Raji (cell line): ENCODE measurements around the gene HRNR.

Experiments used
- POLR2A ChIP-seq: IDR thresholded peaks from 2 replicates; pipeline ENCODE4 v1.6.1; 2011; ENCODE audit warnings: low read depth, low read length, control low read depth; ENCODE audit not compliant: insufficient read depth

Gene HRNR

GRCh38 chr1:152165286-152166077 lies 58.5 kb downstream of the HRNR start:
- no peak for TF ChIP-seq POLR2A

- TF ChIP-seq POLR2A: no peak
Observed at GRCh38 chr1:152164517-152165136, 59.4 kb downstream of the HRNR start.

GRCh38 chr1:152162792-152163463 lies 61.1 kb downstream of the HRNR start:
- TF ChIP-seq POLR2A: no peak
